ENCODE data around the gene DYSF. TPM values are rescaled to one million over a fixed set of nuclear protein-coding genes. Genes with fewer than 3 reads are reported as not detected.

DYSF gene
- polyA plus RNA-seq, 1 donor (not counting 4 experiments of a cell fraction or from before 2014, with no cell fraction given), result 8.2 TPM

- no peak overlapping the region for H2AFZ ChIP-seq (ENCODE audit: control insufficient read depth, low read length)
- H3K4me2 ChIP-seq (ENCODE audit: control insufficient read depth, extremely low read depth, insufficient read depth, low read depth, low read length), result no peak overlapping the region
- H3K27me3 ChIP-seq (ENCODE audit: control insufficient read depth, extremely low read depth, insufficient read depth, low read length), result no peaks in the 10 kb centered on the region
- dilution Hi-C loops (cut with MboI; ENCODE audit: extremely low pct_ligation_motif_present, low sequenced_read_pairs), result no loop called here
- FAIRE-seq (no peak), DNase-seq (ENCODE audit: low read depth, low spot score) (no peak)
- H3K4me3 ChIP-seq (ENCODE audit: control insufficient read depth in 2 of 3, extremely low read depth in 1 of 3, insufficient read depth in 2 of 3, low read depth in 1 of 3, low read length in 3 of 3), result no peak overlapping the region
- H3K9me3 ChIP-seq (ENCODE audit: control insufficient read depth, low read depth, low read length), result no peaks in the 10 kb centered on the region
- TF ChIP-seq CTCF (optimal IDR thresholded peaks at IDR 0.05 in 1 of 3, IDR thresholded peaks at IDR 0.05 in 1 of 3, conservative IDR thresholded peaks at IDR 0.05 in 1 of 3; ENCODE audit: extremely low read depth in 1 of 3, insufficient read depth in 2 of 3, low read length in 3 of 3) (no peak), EZH2 (IDR thresholded peaks at IDR 0.05; ENCODE audit: low read length) (no peak)
- H3K79me2 ChIP-seq (ENCODE audit: control insufficient read depth, insufficient read depth, low read length), result no peaks in the 10 kb centered on the region
- no peak overlapping the region for H3K27ac ChIP-seq (ENCODE audit: control insufficient read depth, insufficient read depth, low read length)
- H3K9me1 ChIP-seq (ENCODE audit: control insufficient read depth, extremely low read depth, insufficient read depth, low read length), result no peaks in the 10 kb centered on the region
- no peaks in the 10 kb centered on the region for H4K20me1 ChIP-seq (ENCODE audit: control insufficient read depth, extremely low read depth, insufficient read depth, low read length)
- no peaks in the 10 kb centered on the region for H3K4me1 ChIP-seq (ENCODE audit: control insufficient read depth, extremely low read depth, insufficient read depth, low read length)
- no peak overlapping the region for H3K9ac ChIP-seq (ENCODE audit: control insufficient read depth, extremely low read depth, insufficient read depth, low read length)
- peaks cover 0 to 2% of the 10 kb centered on the region in 2 experiments for H3K36me3 ChIP-seq (ENCODE audit: control insufficient read depth in 2 of 2, extremely low read depth in 1 of 2, insufficient read depth in 2 of 2, low read length in 2 of 2)
These were observed 114.3 kb downstream of the DYSF start for GRCh38 chr2:71567625-71568024.

- Histone ChIP-seq H3K9ac (ENCODE audit: control insufficient read depth, extremely low read depth, insufficient read depth, low read length) (no peak overlapping the region), H3K36me3 (ENCODE audit: control insufficient read depth in 2 of 2, extremely low read depth in 1 of 2, insufficient read depth in 2 of 2, low read length in 2 of 2) (peaks cover 0 to 2% of the 10 kb centered on the region in 2 experiments), H3K4me2 (ENCODE audit: control insufficient read depth, extremely low read depth, insufficient read depth, low read depth, low read length) (no peak overlapping the region), H2AFZ (ENCODE audit: control insufficient read depth, low read length) (no peak overlapping the region), H3K79me2 (ENCODE audit: control insufficient read depth, insufficient read depth, low read length) (no peaks in the 10 kb centered on the region), H3K9me3 (ENCODE audit: control insufficient read depth, low read depth, low read length) (no peaks in the 10 kb centered on the region), H3K27ac (ENCODE audit: control insufficient read depth, insufficient read depth, low read length) (no peak overlapping the region), H3K9me1 (ENCODE audit: control insufficient read depth, extremely low read depth, insufficient read depth, low read length) (no peaks in the 10 kb centered on the region), H3K4me3 (ENCODE audit: control insufficient read depth in 2 of 3, extremely low read depth in 1 of 3, insufficient read depth in 2 of 3, low read depth in 1 of 3, low read length in 3 of 3) (no peak overlapping the region), H4K20me1 (ENCODE audit: control insufficient read depth, extremely low read depth, insufficient read depth, low read length) (no peaks in the 10 kb centered on the region), H3K27me3 (ENCODE audit: control insufficient read depth, extremely low read depth, insufficient read depth, low read length) (no peaks in the 10 kb centered on the region), H3K4me1 (ENCODE audit: control insufficient read depth, extremely low read depth, insufficient read depth, low read length) (no peaks in the 10 kb centered on the region)
- DNase-seq (ENCODE audit: low read depth, low spot score) (no peak), FAIRE-seq (no peak)
- TF ChIP-seq CTCF (optimal IDR thresholded peaks at IDR 0.05 in 1 of 3, IDR thresholded peaks at IDR 0.05 in 1 of 3, conservative IDR thresholded peaks at IDR 0.05 in 1 of 3; ENCODE audit: extremely low read depth in 1 of 3, insufficient read depth in 2 of 3, low read length in 3 of 3), result no peak
- TF ChIP-seq EZH2 (IDR thresholded peaks at IDR 0.05; ENCODE audit: low read length), result no peak
- dilution Hi-C loops (cut with MboI; ENCODE audit: extremely low pct_ligation_motif_present, low sequenced_read_pairs), result no loop called here
These were observed 114.7 kb downstream of the DYSF start for GRCh38 chr2:71568103-71568502.

Data from keratinocyte (primary cell).